ENCODE data around the gene ADPRM. TPM values are rescaled to one million over a fixed set of nuclear protein-coding genes. Genes with fewer than 3 reads are reported as not detected.

ADPRM gene
- total RNA-seq, 2 donors from 2014 or later = 6.9 to 7.4 TPM

- DNase-seq = peak in 1 of 2 donors; percentile 19
- no peak for ATAC-seq
- intact Hi-C loops (cut with DNase I, micrococcal nuclease) = loop anchor here in 1 of 2 donors (5.0 kb wide), 1 partner anchor 111 kb away; no protein-coding TSS in a partner anchor
These were observed 38.4 kb downstream of the ADPRM start for GRCh38 chr17:10735821-10736220.

- intact Hi-C loops (cut with DNase I, micrococcal nuclease) = loop anchor here in 1 of 2 donors (5.0 kb wide), 1 partner anchor 110 kb away; no protein-coding TSS in a partner anchor
- DNase-seq (peak; percentile 75 to 93), ATAC-seq (peak; percentile 89)
These were observed 39.8 kb downstream of the ADPRM start for GRCh38 chr17:10737168-10737622.

GRCh38 chr17:10737736-10738135 lies 40.3 kb downstream of the ADPRM start:
- intact Hi-C loops (cut with DNase I, micrococcal nuclease) = loop anchor here in 1 of 2 donors (5.0 kb wide), 1 partner anchor 110 kb away; no protein-coding TSS in a partner anchor
- DNase-seq = peak in 1 of 2 donors; percentile 34

GRCh38 chr17:10738521-10739258 lies 41.3 kb downstream of the ADPRM start:
- DNase-seq (peak; percentile 31 to 52), ATAC-seq (peak; percentile 58)
- intact Hi-C loops (cut with DNase I, micrococcal nuclease) = loop anchor here in 1 of 2 donors (5.0 kb wide), 1 partner anchor 109 kb away; no protein-coding TSS in a partner anchor

More at GRCh38 chr17:10737736-10738135, 40.3 kb downstream of the ADPRM start:
- ATAC-seq = peak; percentile 31

GRCh38 chr17:10739386-10739785 lies 42.0 kb downstream of the ADPRM start:
- peak in 1 of 2 donors; percentile 24 for DNase-seq
- intact Hi-C loops (cut with DNase I, micrococcal nuclease) = loop anchor here in 1 of 2 donors (5.0 kb wide), 1 partner anchor 108 kb away; no protein-coding TSS in a partner anchor
- no peak for ATAC-seq

- intact Hi-C loops (cut with DNase I, micrococcal nuclease) = loop anchor here in 1 of 2 donors (10.0 kb wide), 1 partner anchor 103 kb away; no protein-coding TSS in a partner anchor
- DNase-seq (peak in 1 of 2 donors; percentile 21), ATAC-seq (no peak)
These were observed 44.2 kb downstream of the ADPRM start for GRCh38 chr17:10741416-10742135.

- DNase-seq (no peak), ATAC-seq (no peak)
- intact Hi-C loops (cut with DNase I, micrococcal nuclease) = loop anchor here in 1 of 2 donors (10.0 kb wide), 1 partner anchor 102 kb away; no protein-coding TSS in a partner anchor
These were observed 45.0 kb downstream of the ADPRM start for GRCh38 chr17:10742431-10742830.

GRCh38 chr17:10743316-10744009 lies 46.1 kb downstream of the ADPRM start:
- intact Hi-C loops (cut with DNase I, micrococcal nuclease) = loop anchor here in 1 of 2 donors (10.0 kb wide), 1 partner anchor 101 kb away; no protein-coding TSS in a partner anchor
- peak; percentile 33 for ATAC-seq

GRCh38 chr17:10744501-10745000 lies 47.2 kb downstream of the ADPRM start:
- DNase-seq (peak in 1 of 2 donors; percentile 21), ATAC-seq (peak; percentile 59)
- intact Hi-C loops (cut with DNase I, micrococcal nuclease) = loop anchor here in 1 of 2 donors (10.0 kb wide), 1 partner anchor 100 kb away; no protein-coding TSS in a partner anchor

More at GRCh38 chr17:10743316-10744009, 46.1 kb downstream of the ADPRM start:
- DNase-seq = peak in 1 of 2 donors; percentile 45

- DNase-seq (no peak), ATAC-seq (peak; percentile 75)
- intact Hi-C loops (cut with DNase I, micrococcal nuclease) = loop anchor here in 1 of 2 donors (10.0 kb wide), 1 partner anchor 100 kb away; no protein-coding TSS in a partner anchor
These were observed 47.8 kb downstream of the ADPRM start for GRCh38 chr17:10745231-10745630.

- intact Hi-C loops (cut with DNase I, micrococcal nuclease) = loop anchor here in 1 of 2 donors (10.0 kb wide), 1 partner anchor 96 kb away; no protein-coding TSS in a partner anchor
- ATAC-seq = no peak
- DNase-seq = no peak
These were observed 51.3 kb downstream of the ADPRM start for GRCh38 chr17:10748531-10749181.

GRCh38 chr17:10750210-10750609 lies 52.8 kb downstream of the ADPRM start:
- ATAC-seq = no peak
- DNase-seq = no peak
- intact Hi-C loops (cut with DNase I, micrococcal nuclease) = no loop called here

GRCh38 chr17:10751563-10751962 lies 54.2 kb downstream of the ADPRM start:
- intact Hi-C loops (cut with DNase I, micrococcal nuclease) = no loop called here
- DNase-seq (no peak), ATAC-seq (no peak)

GRCh38 chr17:10752696-10753095 lies 55.3 kb downstream of the ADPRM start:
- ATAC-seq = peak; percentile 34
- intact Hi-C loops (cut with DNase I, micrococcal nuclease) = no loop called here
- DNase-seq = no peak

- peak in 1 of 2 donors; percentile 67 for DNase-seq
- intact Hi-C loops (cut with DNase I, micrococcal nuclease) = no loop called here
- ATAC-seq = peak; percentile 32
These were observed 56.7 kb downstream of the ADPRM start for GRCh38 chr17:10754109-10754508.

- DNase-seq (no peak), ATAC-seq (no peak)
- intact Hi-C loops (cut with DNase I, micrococcal nuclease) = no loop called here
These were observed 57.6 kb downstream of the ADPRM start for GRCh38 chr17:10754861-10755591.

- ATAC-seq (no peak), DNase-seq (no peak)
- intact Hi-C loops (cut with DNase I, micrococcal nuclease) = no loop called here
These were observed 58.3 kb downstream of the ADPRM start for GRCh38 chr17:10755592-10756127.

Measured in left colon (tissue), 2 donors.